HG02973 (cell line): ENCODE results near the gene RPL31.

Experiments
- ATAC-seq: cut with Tn5 transposase; IDR thresholded peaks from one replicate; pipeline ENCODE4 v1.9.1; 2021; ENCODE audit warnings: moderate library complexity; ENCODE audit not compliant: unreplicated experiment

The RPL31 gene

DNA sequence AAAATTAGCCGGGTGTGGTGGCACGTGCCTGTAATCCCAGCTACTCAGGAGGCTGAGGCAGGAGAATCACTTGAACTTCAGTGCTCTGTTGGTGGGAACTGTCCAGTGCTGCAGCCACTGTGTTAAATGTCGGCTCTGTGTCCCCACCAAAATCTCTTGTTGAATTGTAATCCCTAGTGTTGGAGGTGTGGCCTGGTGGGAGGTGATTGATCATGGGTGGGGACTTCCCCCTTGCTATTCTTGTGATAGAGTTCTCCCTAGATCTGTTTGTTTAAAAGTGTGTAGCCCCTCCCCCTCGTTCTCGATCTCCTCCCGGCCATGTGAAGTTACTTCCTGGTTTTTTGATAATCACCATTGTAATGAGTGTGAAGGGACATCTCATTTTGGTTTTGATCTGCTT is 9.8 kb upstream of the RPL31 start:
- ATAC-seq, result no peak

DNA sequence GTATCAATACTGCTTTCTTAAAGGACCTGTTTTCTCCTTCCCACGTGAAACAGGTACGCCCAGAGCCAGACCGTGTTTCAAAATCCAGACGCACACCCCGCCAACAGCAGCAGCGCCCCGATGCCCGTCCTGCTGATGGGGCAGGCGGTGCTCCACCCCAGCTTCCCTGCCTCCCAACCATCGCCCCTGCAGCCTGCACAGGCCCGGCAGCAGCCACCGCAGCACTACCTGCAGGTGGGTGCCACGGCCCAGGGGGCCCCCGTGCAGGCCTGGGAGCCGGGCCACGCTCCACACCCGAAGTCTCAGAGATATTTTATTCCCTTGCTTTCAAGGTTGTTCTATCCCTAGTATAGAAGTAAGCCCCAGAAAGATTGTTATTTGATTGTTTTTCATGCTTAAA is 8.8 kb upstream of the RPL31 start:
- no peak for ATAC-seq

DNA sequence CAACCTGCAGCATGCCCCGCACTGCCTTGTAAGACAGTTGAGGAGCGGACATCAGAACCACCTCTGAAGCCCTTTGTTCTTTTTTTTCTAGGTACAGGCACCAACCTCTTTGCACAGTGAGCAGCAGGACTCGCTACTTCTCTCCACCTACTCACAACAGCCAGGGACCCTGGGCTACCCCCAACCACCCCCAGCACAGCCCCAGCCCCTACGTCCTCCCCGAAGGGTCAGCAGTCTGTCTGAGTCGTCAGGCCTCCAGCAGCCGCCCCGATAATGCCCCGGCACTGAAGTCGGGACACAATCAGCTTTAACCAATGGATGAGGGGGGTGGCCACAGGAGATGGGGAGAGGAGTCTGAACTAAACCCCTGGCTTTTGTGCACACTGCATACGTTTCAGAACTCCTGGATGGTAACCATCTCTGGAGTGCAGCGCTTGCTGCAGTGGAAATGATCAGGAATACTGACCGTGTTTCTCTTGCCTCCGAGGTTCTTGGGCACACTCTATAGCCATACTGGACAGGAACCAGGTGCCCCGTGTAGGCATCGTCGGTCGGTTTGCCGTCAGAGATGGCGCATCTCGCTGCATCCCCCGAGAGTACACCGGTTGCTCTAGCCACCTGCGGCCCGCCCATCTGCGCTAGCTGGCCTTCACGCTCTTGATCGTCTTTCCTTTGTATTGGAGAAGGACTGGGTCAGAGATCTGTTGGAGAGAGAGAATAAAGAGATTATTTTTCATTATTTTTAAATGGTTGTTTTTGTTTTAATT is 6.6 kb upstream of the RPL31 start:
- ATAC-seq, result no peak

DNA sequence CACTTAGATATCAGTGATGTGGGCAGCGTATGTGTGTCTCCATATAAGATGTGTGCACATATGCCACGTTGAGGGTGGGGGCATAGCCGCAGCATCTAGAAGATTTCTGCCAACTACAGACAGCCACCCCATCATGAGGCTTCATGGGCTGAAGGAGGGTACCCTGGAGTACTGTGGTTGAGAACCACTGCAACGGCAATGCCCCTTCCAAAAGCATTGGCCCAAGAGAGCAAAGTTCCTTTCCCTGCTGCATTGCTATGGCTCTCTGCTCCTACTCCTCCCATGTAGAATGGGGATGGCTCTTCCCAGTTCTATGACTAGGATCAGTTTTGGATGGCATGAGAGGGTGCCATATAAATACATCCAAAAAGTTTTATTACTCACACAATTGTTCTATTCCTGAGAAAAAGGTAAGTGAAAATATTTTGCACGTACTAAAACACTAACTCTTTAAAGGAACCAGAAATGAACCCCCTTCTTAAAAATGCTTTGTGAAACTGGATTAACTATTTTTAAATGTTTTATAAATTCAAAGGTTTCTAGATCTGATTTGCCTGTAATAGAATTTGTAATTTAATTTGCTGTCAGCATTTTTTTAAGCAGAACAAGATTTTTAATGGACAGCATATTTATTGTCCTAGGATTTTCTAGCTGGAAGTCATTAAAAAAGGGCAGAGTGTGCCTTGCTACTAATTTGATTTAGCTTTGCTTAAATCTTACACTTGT is 4.4 kb upstream of the RPL31 start:
- no peak for ATAC-seq

DNA sequence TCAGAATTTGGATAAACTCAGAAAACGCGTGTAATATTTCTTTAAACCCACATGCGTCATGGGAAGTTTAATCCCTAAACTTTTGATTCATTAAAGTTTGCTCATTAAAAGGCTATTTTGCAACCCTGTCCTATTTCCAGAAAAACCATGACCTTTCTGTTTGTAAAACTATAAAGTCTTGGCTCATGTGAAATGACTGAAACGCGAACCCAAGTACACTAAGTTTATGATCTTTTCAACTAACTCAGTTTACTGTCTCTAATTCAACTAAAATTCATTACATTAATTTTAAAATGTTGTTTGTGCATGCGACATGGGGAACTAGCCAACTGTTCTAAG is 3.9 kb upstream of the RPL31 start:
- no peak for ATAC-seq

DNA sequence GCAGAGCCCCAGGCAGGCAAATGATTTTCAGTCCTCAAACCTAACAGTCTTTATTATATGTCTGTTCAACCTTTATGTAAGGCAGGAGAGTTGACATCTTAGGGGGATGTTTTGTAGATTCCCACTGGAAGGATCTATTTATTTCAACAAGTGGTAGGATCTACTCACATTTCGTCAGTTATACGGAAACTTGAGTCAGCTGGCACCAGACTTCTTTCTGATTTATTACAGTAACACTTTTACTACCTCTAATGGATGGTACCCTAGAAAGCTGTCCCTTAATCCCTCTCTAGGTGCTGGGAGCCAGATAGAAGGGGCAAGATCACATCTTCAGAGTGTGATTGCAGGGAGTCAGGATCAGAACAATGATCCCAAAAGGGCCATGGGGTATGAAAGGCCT is 2.1 kb upstream of the RPL31 start:
- no peak for ATAC-seq

DNA sequence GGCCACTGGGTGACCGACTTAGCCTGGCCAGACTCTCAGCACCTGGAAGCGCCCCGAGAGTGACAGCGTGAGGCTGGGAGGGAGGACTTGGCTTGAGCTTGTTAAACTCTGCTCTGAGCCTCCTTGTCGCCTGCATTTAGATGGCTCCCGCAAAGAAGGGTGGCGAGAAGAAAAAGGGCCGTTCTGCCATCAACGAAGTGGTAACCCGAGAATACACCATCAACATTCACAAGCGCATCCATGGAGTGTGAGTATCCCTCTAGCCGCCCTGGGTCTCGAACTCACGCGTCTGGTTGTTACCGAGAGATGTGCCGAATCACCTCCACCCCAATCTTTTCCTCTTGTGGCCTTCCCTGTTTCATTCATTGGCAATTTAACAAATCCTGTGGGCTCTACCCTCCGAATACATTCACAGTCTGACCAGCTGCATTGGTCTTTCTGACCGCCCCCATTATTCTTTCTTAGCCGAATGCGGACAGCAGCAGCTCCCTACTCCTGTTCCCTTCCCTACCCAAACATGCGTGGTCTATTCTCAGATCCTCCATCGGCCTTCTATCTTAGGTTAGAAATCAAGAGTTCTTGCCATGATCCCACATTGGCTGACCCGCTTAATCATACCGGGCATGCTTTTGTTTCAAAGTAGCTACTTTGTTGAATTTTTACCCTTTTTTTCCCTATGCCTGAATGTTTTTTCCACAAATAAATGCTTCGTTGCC is 631 bp downstream of the RPL31 start:
- ATAC-seq, result peak; percentile 10

DNA sequence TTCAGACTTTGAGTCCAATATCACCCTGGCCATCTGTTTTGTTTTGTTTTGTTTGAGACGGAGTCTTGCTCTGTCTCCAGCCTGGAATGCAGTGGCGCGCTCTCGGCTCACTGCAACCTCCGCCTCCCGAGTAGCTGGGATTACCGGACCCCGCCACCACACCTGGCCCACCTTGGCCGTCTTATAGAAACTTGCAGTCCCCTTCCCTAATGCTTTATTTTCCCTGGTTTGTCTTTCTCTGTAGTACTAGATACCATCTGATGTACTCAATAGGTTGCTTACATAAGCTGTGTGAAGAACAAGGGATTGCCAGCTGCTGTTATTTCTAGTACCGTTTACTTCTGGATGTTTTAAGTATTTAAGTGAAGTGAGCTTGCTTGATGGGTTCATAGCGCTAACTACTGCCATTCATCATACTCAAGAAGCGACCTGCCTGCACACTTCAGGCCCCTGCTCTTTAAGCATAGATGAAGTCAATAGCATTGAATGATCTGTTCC is 1.2 kb downstream of the RPL31 start:
- ATAC-seq, result no peak

DNA sequence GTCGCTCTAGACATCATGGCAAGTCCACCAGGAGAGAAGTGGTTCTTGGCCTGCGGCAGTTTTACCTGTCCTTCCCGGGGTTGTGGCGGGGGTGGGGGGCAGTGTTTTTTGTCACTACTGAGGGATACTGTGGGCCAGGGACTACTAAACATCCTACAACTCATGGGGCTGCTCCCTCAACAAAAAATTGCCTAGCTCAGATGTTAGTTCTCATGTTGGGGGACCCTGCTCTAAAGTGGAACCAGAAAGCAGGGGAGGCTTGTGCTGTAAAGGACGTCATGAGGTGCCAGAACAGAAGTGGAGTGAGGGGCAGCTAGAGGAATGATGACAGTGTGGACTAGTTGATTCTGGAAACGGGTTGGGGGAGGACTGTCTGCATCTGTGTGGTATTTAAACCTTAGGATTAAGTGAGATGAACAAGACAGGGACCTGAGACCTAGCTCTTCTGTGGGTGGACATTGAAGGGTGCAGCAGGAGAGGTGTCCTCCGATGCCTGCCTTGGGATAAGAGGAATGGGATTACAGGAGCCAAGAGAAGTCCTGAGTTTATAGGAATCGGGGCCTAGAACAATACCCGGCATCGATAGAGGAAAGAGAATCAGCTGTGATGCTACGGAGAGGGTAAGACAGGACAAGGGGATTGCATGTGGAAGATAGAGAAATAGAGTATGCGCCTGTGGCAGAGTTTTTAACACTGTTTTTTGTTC is 2.7 kb downstream of the RPL31 start:
- no peak for ATAC-seq

DNA sequence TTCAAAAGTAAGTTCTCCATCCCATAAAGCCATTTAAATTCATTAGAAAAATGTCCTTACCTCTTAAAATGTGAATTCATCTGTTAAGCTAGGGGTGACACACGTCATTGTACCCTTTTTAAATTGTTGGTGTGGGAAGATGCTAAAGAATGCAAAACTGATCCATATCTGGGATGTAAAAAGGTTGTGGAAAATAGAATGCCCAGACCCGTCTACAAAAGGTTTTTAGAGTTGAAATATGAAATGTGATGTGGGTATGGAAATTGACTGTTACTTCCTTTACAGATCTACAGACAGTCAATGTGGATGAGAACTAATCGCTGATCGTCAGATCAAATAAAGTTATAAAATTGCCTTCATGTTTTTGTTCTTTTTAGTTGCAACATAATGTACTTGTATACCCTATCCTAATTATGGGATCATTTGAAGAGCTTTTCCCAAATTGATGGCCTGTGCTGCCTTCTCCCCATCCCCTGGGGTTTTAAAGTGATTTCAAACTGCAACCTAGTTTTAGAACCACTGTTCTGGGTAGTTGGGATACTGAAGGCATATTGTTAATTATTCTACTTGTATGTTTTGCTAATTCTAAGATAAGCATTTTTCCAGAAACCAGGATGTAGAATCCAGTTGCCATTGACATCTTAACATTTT is 4.1 kb downstream of the RPL31 start:
- no peak for ATAC-seq

DNA sequence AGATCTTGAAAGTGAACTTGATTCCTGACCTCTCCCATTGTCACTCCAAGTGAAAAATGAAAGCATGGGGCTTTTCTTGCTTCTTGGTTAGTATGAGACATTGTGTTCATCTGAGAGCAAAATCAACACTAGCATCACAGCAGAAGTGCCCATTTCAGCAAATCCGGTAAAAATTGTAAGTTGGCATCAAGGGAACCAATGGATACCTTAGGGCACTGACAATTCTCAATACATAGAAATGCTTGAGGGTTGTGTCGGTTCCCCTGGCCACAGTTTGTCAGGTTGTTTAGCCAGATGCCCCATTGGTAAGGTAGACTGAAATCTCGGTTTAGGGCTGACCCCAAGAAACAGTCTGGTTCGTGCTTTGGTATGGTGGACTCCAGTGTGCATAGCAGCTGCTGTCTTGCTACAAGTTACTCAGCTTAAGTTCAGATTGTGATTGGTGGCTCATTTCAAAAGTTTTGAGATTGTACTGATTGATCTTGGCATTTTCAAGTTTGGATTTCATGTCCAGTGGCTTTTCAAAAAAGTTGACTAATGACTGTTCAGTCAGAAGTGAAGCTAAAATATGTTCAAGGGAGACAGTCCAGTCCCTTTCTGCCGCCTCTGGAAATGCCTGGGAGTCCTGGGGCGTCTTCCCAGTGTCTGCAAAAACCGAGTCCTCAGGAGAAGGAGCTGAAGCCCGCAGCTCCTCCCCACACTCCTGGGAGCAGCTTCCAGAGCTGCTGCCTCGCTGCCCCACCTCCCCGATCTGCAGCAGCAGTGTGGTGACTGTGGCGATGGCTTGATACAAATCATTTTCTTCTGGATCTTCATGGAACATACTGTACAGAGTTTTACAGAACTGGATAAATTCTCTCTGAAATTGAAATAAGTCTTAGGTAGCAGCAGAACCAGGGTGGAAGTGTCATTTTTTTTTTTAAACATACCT is 5.6 kb downstream of the RPL31 start:
- ATAC-seq, result no peak

DNA sequence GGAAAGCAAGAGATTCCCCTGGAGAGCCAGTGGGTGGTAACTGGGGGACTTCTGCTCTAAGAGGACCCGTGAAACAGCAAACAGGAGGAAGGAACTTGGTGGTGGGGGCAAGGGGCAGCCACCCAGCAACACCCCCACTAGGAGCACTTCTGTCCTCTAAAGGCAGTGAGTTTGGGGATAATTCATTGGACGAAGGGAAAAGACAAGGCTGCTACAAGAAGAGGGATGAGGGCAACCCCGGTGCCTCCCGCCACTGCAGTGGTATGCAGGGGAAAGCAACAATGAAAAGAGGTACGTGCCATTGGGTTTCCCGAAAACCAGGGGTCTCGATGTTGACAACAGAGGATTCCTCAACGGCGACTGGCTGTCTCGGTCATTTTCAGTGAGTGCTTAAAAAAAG is 9.1 kb downstream of the RPL31 start:
- no peak for ATAC-seq

DNA sequence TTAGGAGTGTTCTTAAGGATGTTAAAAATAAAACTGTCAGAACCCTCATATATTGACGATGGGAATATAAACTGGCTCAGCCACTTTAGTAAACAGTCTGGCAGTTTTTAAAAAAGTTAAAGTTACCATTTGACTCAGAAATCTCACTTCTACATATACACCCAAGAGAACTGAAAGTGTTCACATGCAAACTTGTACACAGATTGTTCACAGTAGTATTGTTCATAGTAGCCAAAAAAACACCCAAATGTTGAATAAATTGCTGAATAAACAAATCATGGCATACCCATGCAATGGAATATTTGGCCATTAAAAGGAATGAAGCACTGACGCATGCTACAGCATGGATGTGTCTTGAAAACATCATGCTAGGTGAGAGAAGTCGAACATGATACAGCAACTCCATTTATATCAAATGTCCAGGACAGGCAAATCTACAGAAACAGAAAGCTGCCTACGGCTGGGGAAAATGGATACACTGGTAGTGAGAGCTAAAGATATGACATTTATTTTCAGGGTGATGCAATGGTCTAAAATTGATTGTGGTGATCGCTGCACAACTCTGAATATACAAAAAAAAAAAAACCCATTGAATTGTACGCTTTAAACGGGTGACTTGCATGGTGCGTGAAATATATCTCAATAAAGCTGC is 10.1 kb downstream of the RPL31 start:
- ATAC-seq, result peak; percentile 93

DNA sequence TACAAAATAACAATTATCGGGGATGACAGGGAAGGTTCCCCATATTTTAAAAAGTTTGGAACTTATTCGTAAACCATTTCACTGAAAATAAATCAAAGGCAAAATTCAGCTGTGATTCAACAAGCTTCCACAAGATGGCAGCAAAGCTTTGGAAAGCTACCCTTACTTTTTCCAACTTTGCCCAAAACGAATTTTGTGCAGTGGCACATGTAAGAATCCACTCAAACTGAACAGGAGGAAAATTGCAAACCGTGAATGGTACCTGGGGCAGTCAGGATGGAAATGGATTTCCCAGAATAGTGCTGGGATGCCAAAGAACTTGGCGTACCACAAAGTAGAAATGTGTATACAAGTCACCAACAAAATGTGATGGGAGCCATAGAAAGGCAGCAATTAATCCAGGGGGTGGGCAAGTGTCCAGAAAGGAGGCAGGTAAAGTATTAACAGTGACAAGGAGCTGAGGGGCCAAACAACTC is 10.7 kb downstream of the RPL31 start:
- no peak for ATAC-seq

DNA sequence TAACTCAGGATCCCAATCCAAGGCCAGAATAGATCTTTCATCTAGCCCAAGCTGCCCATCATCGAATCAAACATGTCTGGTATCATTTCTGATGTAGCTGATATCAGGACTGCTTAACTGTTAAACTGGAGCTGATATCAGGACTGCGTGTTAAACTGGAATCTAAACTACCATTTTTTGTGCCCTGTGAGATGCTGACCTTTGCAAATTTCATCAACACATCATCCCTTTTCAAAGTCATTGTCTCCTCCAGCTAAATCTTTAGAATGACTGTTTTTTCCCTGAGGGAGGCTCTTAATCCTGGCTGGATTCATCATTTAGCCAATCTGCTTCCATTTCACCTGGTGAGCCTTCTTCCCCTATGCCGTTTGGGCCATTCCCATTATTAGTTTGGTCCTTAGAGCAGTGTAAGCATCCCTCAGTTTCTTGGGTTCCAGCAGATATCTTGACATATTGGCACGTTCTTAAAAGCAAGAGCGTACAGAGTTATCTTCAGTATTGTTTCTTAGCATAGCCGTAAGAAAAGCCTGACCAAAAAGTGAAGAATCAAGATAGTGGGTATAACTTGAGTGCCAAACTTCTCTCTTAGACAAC is 12.3 kb downstream of the RPL31 start:
- ATAC-seq, result no peak

DNA sequence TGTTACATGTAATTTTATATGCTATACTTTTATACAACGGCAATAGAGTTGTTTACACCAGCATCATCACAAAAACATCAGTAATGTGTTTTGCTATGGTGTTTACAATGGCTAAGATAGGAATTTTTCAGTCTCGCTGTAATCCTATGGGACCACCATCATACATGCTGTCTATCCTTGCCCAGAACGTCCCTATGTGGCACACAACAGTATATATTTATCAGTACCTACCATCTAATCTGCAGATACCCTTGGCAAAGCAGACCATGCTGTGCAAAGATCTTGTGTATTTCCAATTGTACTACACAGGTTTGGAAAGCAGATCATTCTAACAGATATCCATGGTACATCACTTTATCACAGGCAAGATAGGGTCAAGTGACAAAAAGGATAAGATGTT is 15.3 kb downstream of the RPL31 start:
- ATAC-seq, result no peak

DNA sequence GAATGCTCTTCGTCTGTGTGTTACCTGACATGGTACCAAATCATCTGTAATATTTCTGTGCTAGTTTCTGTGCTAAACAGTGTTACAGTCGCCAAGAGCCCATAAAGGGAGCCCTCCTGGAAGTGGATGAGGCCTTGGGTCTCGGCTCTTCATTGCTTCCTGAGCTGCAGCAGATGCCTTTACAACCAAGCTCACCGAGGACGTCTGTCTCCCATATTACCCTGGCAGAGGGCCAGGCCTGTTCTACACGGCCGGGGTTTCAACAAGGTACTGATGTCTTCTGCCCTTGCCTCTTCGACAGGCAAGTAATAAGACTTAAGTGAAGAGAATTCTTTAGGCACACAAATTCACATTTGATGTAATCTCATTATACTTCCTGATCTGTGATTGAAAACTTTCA is 16.8 kb downstream of the RPL31 start:
- ATAC-seq, result no peak

DNA sequence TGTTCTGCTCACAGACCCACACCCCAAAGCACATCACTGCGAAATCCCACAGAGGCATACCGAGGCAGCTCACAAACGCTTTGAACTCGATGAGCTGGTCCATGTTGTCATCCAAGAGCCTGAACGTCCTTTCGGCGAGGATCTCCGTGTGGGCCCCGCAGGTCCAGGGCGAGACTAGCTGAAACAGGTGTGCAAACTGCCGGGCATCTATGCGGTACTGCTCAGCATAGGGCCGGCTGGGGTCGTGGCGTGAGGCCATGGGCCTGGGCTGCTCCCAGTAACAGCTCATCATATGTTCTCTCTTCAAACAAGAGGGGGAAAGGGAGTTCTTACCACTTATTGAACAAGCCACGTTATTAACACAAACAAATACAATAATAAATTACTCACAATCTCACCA is 20.1 kb downstream of the RPL31 start:
- no peak for ATAC-seq
